GM20000 (cell line): ENCODE measurements around the gene CLMN.

Experiments
- DNase-seq: peaks from one replicate; pipeline ENCODE4 v3.0.0; 2012; ENCODE audit warnings: low spot score
- TF ChIP-seq, protein P1 (sequence below): IDR thresholded peaks from 2 replicates; pipeline ENCODE4 v1.5.1; 2012; ENCODE audit warnings: mild to moderate bottlenecking, control low read depth; ENCODE audit errors: extremely low read depth, missing control alignments

The CLMN gene

GRCh38 chr14:95242870-95243269, 76.8 kb downstream of the CLMN start:
- no peak for DNase-seq
- TF ChIP-seq, protein P1, sequence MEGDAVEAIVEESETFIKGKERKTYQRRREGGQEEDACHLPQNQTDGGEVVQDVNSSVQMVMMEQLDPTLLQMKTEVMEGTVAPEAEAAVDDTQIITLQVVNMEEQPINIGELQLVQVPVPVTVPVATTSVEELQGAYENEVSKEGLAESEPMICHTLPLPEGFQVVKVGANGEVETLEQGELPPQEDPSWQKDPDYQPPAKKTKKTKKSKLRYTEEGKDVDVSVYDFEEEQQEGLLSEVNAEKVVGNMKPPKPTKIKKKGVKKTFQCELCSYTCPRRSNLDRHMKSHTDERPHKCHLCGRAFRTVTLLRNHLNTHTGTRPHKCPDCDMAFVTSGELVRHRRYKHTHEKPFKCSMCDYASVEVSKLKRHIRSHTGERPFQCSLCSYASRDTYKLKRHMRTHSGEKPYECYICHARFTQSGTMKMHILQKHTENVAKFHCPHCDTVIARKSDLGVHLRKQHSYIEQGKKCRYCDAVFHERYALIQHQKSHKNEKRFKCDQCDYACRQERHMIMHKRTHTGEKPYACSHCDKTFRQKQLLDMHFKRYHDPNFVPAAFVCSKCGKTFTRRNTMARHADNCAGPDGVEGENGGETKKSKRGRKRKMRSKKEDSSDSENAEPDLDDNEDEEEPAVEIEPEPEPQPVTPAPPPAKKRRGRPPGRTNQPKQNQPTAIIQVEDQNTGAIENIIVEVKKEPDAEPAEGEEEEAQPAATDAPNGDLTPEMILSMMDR = no peak

GRCh38 chr14:95240859-95241813, 78.6 kb downstream of the CLMN start:
- TF ChIP-seq, protein P1 = no peak
- no peak for DNase-seq

- TF ChIP-seq, protein P1 = no peak
- no peak for DNase-seq
Observed at GRCh38 chr14:95238487-95239298, 81.0 kb downstream of the CLMN start.

DNA sequence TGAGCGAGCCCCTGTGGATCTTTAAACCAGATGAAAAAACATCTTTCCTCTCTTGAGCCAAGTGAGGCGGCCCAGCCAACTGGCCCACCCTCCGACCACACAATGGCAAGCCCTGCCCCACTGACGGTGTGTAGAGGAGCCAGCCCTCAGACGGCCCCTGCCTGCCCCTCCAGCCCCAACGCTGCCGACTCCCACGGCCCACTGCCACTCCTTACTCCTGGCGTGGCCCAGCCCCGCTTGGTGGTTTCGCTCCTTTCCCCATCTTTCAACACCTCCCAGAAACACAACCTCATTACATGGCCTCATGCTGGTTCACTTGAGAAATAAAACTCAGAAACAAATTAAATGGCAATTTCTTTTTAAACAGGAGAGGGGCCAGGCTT, 81.8 kb downstream of the CLMN start:
- TF ChIP-seq, protein P1 = no peak
- no peak for DNase-seq

GRCh38 chr14:95237121-95237957, 82.4 kb downstream of the CLMN start:
- no peak for DNase-seq
- TF ChIP-seq, protein P1 = no peak

- no peak for DNase-seq
- TF ChIP-seq, protein P1 = no peak
Observed at GRCh38 chr14:95236221-95236620, 83.5 kb downstream of the CLMN start.
